Measurements from ENCODE around the gene GARIN1A. TPM values are rescaled to one million over a fixed set of nuclear protein-coding genes. Genes with fewer than 3 reads are reported as not detected.
"Not testable (repeated sequence)": the region's sequence is repeated elsewhere in the genome, so short reads cannot be mapped to it uniquely, and the experiment has no call there.

The GARIN1A gene
- total and polyA plus RNA-seq, 2 of the 8 experiments (the other 6 are each of a cell fraction or from before 2014, with no cell fraction given), result 0.34 TPM; not detected in 1

DNA sequence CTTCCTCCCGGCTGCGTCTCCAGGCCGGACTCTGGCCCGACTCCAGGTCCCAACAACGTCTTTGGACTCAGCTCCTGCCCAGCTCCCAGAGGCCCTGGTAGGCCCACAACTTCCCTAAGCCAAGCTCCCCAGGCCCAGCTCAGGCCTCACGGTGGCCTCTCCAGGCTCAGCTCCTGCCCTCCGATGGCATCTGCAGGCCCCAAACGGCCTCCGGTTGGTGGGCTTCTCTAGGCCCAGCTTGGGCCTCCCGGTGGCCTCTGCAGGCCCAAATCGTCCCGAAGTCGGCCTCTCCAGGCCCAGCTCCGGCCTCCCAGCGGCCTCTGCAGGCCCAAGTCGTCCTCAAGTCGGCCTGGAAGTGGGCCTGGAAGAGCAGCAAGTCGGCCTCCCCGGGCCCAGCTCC, 18.0 kb upstream of the GARIN1A start:
- POLR2A ChIA-PET (ENCODE audit: partially characterized antibody); H3K79me1 ChIP-seq (ENCODE audit: low read depth, low read length); H2BK5ac ChIP-seq (ENCODE audit: low read depth, low read length); H3K79me2 ChIP-seq (ENCODE audit: control insufficient read depth in 1 of 2, insufficient read depth in 2 of 2, low read length in 2 of 2); H2BK20ac ChIP-seq (ENCODE audit: low read length); H3K14ac ChIP-seq (ENCODE audit: insufficient read length); H3K27ac ChIP-seq (ENCODE audit: low read depth, low read length); H2AFZ ChIP-seq (ENCODE audit: low read length); H3K9ac ChIP-seq (replicated peaks in 1 of 4; ENCODE audit: extremely low read depth in 1 of 4, low read depth in 3 of 4, low read length in 3 of 4); H3K27me3 ChIP-seq (replicated peaks in 1 of 4; ENCODE audit: control insufficient read depth in 3 of 4, extremely low read depth in 1 of 4, insufficient read depth in 3 of 4, low read length in 3 of 4); H3K4me1 ChIP-seq (replicated peaks in 1 of 4; ENCODE audit: control insufficient read depth in 3 of 4, insufficient read depth in 4 of 4, low read length in 3 of 4); H4K5ac ChIP-seq (ENCODE audit: insufficient read length, low read depth, low read length); H2AK5ac ChIP-seq (ENCODE audit: low read depth, low read length); FAIRE-seq; H3K18ac ChIP-seq (ENCODE audit: extremely low read depth, low read length); H4K91ac ChIP-seq (replicated peaks; ENCODE audit: insufficient read length, low read length); H3K4ac ChIP-seq (replicated peaks; ENCODE audit: insufficient read length, low read depth, low read length); H2BK12ac ChIP-seq (ENCODE audit: low read depth, low read length); H2BK15ac ChIP-seq (ENCODE audit: low read length); H2BK120ac ChIP-seq (replicated peaks; ENCODE audit: low read depth, low read length); H3K23ac ChIP-seq (ENCODE audit: insufficient read length); H4K20me1 ChIP-seq (replicated peaks in 1 of 2; ENCODE audit: control insufficient read depth in 1 of 2, insufficient read depth in 2 of 2, low read length in 2 of 2); H3K4me3 ChIP-seq (ENCODE audit: extremely low read depth in 1 of 4, insufficient read depth in 2 of 4, low read depth in 3 of 4, low read length in 4 of 4); H3K56ac ChIP-seq (replicated peaks; ENCODE audit: insufficient read length, low read depth, low read length); DNase-seq (ENCODE audit: low read depth in 1 of 2, low spot score in 2 of 2); H3K4me2 ChIP-seq (ENCODE audit: insufficient read depth in 1 of 2, low read depth in 2 of 2, low read length in 2 of 2); H4K8ac ChIP-seq (ENCODE audit: extremely low read depth, insufficient read depth, low read length); H3K9me3 ChIP-seq (ENCODE audit: insufficient read depth in 2 of 2, low read depth in 1 of 2, low read length in 1 of 2); H3K23me2 ChIP-seq (ENCODE audit: low read depth, low read length): not testable (repeated sequence)
- CTCF ChIA-PET (ENCODE audit: partially characterized antibody), result interaction anchor here (1.8 kb wide), 1 partner anchor 19 kb away, joined by 9 read pairs; the partner anchor contains the start of gene GARIN1A
- H3K36me3 ChIP-seq (ENCODE audit: control insufficient read depth in 2 of 4, insufficient read depth in 4 of 4, low read length in 3 of 4), result peaks cover 0 to 26% (median 0%) of the 10 kb centered on the region in 4 experiments; a peak in 2 of 8 replicates
- WGBS, 2 experiments (ENCODE audit: extremely low coverage in 1 of 2, insufficient coverage in 1 of 2, insufficient read length in 1 of 2, insufficient replicate concordance in 2 of 2, low coverage in 1 of 2, low lambda C conversion rate in 2 of 2, missing lambda C conversion rate in 1 of 2), result 97% methylated on average over 7 of the region's 19 CpGs; no CpG with 5 or more reads in 1 of the 2 experiments

GRCh38 chr7:128654501-128654900, 17.6 kb upstream of the GARIN1A start:
- H3K23me2 ChIP-seq (ENCODE audit: low read depth, low read length); H2BK12ac ChIP-seq (ENCODE audit: low read depth, low read length); H3K4ac ChIP-seq (replicated peaks; ENCODE audit: insufficient read length, low read depth, low read length); H4K20me1 ChIP-seq (replicated peaks in 1 of 2; ENCODE audit: control insufficient read depth in 1 of 2, insufficient read depth in 2 of 2, low read length in 2 of 2); H3K4me1 ChIP-seq (replicated peaks in 1 of 4; ENCODE audit: control insufficient read depth in 3 of 4, insufficient read depth in 4 of 4, low read length in 3 of 4); POLR2A ChIA-PET (ENCODE audit: partially characterized antibody); H2BK5ac ChIP-seq (ENCODE audit: low read depth, low read length); H4K5ac ChIP-seq (ENCODE audit: insufficient read length, low read depth, low read length); H2BK15ac ChIP-seq (ENCODE audit: low read length); H3K4me2 ChIP-seq (ENCODE audit: insufficient read depth in 1 of 2, low read depth in 2 of 2, low read length in 2 of 2); H3K14ac ChIP-seq (ENCODE audit: insufficient read length); H3K9me3 ChIP-seq (ENCODE audit: insufficient read depth in 2 of 2, low read depth in 1 of 2, low read length in 1 of 2); H3K4me3 ChIP-seq (ENCODE audit: extremely low read depth in 1 of 4, insufficient read depth in 2 of 4, low read depth in 3 of 4, low read length in 4 of 4); DNase-seq (ENCODE audit: low read depth in 1 of 2, low spot score in 2 of 2); FAIRE-seq; H3K79me1 ChIP-seq (ENCODE audit: low read depth, low read length); H2BK20ac ChIP-seq (ENCODE audit: low read length); H4K91ac ChIP-seq (replicated peaks; ENCODE audit: insufficient read length, low read length); H3K23ac ChIP-seq (ENCODE audit: insufficient read length); H3K56ac ChIP-seq (replicated peaks; ENCODE audit: insufficient read length, low read depth, low read length); H2AFZ ChIP-seq (ENCODE audit: low read length); H2AK5ac ChIP-seq (ENCODE audit: low read depth, low read length); H3K79me2 ChIP-seq (ENCODE audit: control insufficient read depth in 1 of 2, insufficient read depth in 2 of 2, low read length in 2 of 2); H3K27ac ChIP-seq (ENCODE audit: low read depth, low read length); H2BK120ac ChIP-seq (replicated peaks; ENCODE audit: low read depth, low read length); H3K9ac ChIP-seq (replicated peaks in 1 of 4; ENCODE audit: extremely low read depth in 1 of 4, low read depth in 3 of 4, low read length in 3 of 4); H3K18ac ChIP-seq (ENCODE audit: extremely low read depth, low read length); H3K27me3 ChIP-seq (replicated peaks in 1 of 4; ENCODE audit: control insufficient read depth in 3 of 4, extremely low read depth in 1 of 4, insufficient read depth in 3 of 4, low read length in 3 of 4); H4K8ac ChIP-seq (ENCODE audit: extremely low read depth, insufficient read depth, low read length): not testable (repeated sequence)
- CTCF ChIA-PET (ENCODE audit: partially characterized antibody), result interaction anchor here (1.8 kb wide), 1 partner anchor 19 kb away, joined by 9 read pairs; the partner anchor contains the start of gene GARIN1A
- H3K36me3 ChIP-seq (ENCODE audit: control insufficient read depth in 2 of 4, insufficient read depth in 4 of 4, low read length in 3 of 4), result peaks cover 0 to 26% (median 0%) of the 10 kb centered on the region in 4 experiments; a peak in 2 of 8 replicates
- 93% methylated on average over 17 of the region's 18 CpGs; no CpG with 5 or more reads in 1 of the 2 experiments for WGBS, 2 experiments (ENCODE audit: extremely low coverage in 1 of 2, insufficient coverage in 1 of 2, insufficient read length in 1 of 2, insufficient replicate concordance in 2 of 2, low coverage in 1 of 2, low lambda C conversion rate in 2 of 2, missing lambda C conversion rate in 1 of 2)

Data from H1 (cell line).